ENCODE results near the gene TFF3. TPM values are rescaled to one million over a fixed set of nuclear protein-coding genes. Genes with fewer than 3 reads are reported as not detected.

TFF3 gene
- total and polyA plus RNA-seq, 2 of the 4 experiments (the other 2 are of a cell fraction): not detected

DNA sequence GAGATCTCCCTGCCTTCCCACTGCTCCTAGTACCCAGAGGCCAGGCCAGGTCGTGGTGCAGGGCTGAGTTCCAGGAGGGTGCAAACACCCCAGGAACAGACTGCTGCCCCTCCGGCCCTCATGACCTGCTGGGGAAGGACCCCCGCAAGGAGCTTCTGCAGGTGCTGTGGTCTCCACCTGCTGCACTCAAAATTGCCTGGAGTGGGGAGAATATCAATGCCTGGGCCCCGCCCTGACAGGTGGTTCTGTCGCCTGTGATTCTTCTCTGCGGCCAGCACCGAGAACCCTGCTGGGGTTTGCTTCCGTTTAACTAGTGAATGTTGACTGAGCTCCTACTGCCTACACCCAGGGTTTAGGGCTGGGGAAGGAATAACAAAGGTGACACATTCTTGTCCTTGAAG lies 2.1 kb upstream of the TFF3 start:
- Histone ChIP-seq H4K5ac (ENCODE audit: low read depth, low read length) (no peak overlapping the region), H3K4me3 (ENCODE audit: insufficient read depth, low read depth, low read length) (no peak overlapping the region), H4K8ac (ENCODE audit: low read depth in 2 of 2, low read length in 2 of 2) (no peak overlapping the region), H3K27me3 (ENCODE audit: control insufficient read depth, insufficient read depth, low read length) (peaks cover 44% of the 10 kb centered on the region), H3K56ac (ENCODE audit: extremely low read depth, insufficient read depth, low read length) (no peak overlapping the region), H3K9ac (ENCODE audit: low read depth, low read length) (no peak overlapping the region), H2BK120ac (ENCODE audit: low read depth, low read length) (no peak overlapping the region), H3K4me2 (ENCODE audit: low read depth, low read length) (no peak overlapping the region), H3K4me1 (ENCODE audit: control insufficient read depth, insufficient read depth, low read length) (no peaks in the 10 kb centered on the region), H3K23ac (ENCODE audit: low read depth, low read length) (no peak overlapping the region), H3K9me3 (ENCODE audit: control insufficient read depth, insufficient read depth, low read length) (no peaks in the 10 kb centered on the region), H3K36me3 (ENCODE audit: control insufficient read depth, insufficient read depth, low read length) (no peaks in the 10 kb centered on the region), H3K4ac (ENCODE audit: low read depth, low read length) (no peak overlapping the region), H4K91ac (ENCODE audit: insufficient read depth, low read depth, low read length) (no peak overlapping the region), H2BK15ac (ENCODE audit: low read depth, low read length) (no peak overlapping the region), H2BK20ac (ENCODE audit: low read depth, low read length) (no peak overlapping the region), H2BK5ac (ENCODE audit: low read depth, low read length, poor library complexity, severe bottlenecking) (no peak overlapping the region), H3K79me1 (ENCODE audit: low read depth in 1 of 2, low read length in 2 of 2) (no peaks in the 10 kb centered on the region), H3K14ac (replicated peaks; ENCODE audit: low read depth, low read length) (no peak overlapping the region), H2AK9ac (replicated peaks; ENCODE audit: low read depth, low read length, poor library complexity) (no peak overlapping the region), H2AFZ (replicated peaks; ENCODE audit: low read length, poor library complexity) (no peak overlapping the region), H4K20me1 (ENCODE audit: insufficient read depth, low read length) (no peaks in the 10 kb centered on the region; the same call in 1 of the 2 replicates), H3K9me1 (ENCODE audit: insufficient read depth, low read length) (no peaks in the 10 kb centered on the region), H3K18ac (ENCODE audit: low read depth, low read length) (no peak overlapping the region), H2AK5ac (ENCODE audit: low read depth, low read length) (no peak overlapping the region), H3K27ac (ENCODE audit: insufficient read depth, low read length) (no peak overlapping the region)
- dilution Hi-C loops (cut with HindIII; ENCODE audit: low sequenced_read_pairs, unreplicated experiment) (no loop called here), in situ Hi-C loops (cut with MboI; ENCODE audit: low sequenced_read_pairs) (no loop called here), intact Hi-C loops (cut with micrococcal nuclease) (no loop called here)
- POLR2A ChIA-PET (ENCODE audit: unreplicated experiment): no interaction called here
- TF ChIP-seq MAZ (IDR thresholded peaks at IDR 0.05; ENCODE audit: borderline replicate concordance, low read depth, low read length) (no peak), POLR2A (IDR thresholded peaks at IDR 0.05; ENCODE audit: low read depth, low read length) (no peak), BHLHE40 (IDR thresholded peaks at IDR 0.05; ENCODE audit: low read depth, low read length) (no peak)
- TF ChIP-seq, protein P1, sequence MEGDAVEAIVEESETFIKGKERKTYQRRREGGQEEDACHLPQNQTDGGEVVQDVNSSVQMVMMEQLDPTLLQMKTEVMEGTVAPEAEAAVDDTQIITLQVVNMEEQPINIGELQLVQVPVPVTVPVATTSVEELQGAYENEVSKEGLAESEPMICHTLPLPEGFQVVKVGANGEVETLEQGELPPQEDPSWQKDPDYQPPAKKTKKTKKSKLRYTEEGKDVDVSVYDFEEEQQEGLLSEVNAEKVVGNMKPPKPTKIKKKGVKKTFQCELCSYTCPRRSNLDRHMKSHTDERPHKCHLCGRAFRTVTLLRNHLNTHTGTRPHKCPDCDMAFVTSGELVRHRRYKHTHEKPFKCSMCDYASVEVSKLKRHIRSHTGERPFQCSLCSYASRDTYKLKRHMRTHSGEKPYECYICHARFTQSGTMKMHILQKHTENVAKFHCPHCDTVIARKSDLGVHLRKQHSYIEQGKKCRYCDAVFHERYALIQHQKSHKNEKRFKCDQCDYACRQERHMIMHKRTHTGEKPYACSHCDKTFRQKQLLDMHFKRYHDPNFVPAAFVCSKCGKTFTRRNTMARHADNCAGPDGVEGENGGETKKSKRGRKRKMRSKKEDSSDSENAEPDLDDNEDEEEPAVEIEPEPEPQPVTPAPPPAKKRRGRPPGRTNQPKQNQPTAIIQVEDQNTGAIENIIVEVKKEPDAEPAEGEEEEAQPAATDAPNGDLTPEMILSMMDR (conservative IDR thresholded peaks at IDR 0.05; ENCODE audit: low read depth, low read length): no peak
- ATAC-seq (ENCODE audit: low read depth) (no peak), DNase-seq (no peak)
- CTCF ChIA-PET: no interaction called here
- no TSS peak for BruUV-seq (replicated peaks)
- 68% methylated on average over 4 of the region's 8 CpGs; no CpG with 5 or more reads in 1 of the 2 experiments for WGBS, 2 experiments (ENCODE audit: extremely low coverage in 2 of 2, insufficient read length in 1 of 2)
